ENCODE results near the gene MORC2.
A peak's percentile ranks its signal among the peaks of the same experiment; 100 is the strongest.

Gene MORC2

DNA sequence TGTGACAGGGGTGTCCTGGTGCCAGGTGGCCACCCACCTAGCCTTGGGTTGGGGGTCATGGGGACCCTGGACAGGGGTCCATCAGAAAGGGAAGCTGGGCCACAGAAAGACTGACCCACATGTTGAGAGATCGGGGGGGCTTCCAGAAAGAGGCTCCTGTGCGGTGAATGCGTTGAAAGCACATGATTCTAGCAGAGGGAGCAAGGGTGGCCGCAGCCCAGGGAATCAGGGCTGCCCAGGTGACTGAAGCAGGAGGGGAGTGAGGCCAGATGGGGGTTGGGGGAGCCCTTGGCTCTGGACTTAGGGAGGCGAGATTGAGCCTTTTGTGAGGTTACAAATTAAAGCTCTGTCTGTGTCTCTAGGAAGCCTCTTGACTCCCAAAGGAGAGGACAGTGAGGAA, 80.7 kb downstream of the MORC2 start:
- DNase-seq (ENCODE audit: low spot score): no peak

DNA sequence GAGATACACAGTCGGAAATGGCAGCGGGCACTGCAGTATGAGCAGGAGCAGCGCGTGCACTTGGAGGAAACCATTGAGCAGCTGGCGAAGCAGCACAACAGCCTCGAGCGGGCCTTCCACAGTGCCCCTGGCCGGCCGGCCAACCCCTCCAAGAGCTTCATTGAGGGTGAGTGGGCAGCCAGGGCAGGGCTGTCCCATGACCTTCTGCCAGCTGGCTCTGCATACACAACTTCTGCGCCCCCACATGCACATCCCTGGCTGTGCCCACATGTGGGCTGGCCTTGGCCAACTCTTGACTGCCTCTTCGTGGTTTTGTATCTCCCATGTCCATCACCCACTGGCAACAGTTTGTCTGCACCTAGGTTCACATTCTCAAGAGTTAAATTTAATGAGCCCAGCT, 81.1 kb downstream of the MORC2 start:
- no peak for DNase-seq (ENCODE audit: low spot score)

DNA sequence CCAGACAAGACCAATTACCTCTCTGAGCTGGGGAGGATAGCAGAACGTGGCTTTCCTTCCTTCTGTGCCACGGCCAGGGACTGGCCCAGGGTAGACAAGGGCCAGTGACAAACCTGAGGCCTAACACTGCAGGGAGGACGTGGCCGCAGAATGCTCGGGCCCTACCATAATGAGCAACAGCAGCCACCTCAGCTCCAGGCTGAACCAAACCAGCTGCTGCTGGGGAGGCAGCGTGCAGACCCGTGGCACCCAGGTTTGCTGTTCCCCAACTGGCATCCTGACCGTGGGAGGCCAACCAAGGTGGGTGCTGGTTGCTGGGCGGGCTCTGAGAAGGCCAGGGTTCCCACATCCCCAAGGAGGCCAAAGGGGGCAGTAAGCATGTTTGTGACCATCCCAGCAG, 83.0 kb downstream of the MORC2 start:
- no peak for DNase-seq (ENCODE audit: low spot score)

DNA sequence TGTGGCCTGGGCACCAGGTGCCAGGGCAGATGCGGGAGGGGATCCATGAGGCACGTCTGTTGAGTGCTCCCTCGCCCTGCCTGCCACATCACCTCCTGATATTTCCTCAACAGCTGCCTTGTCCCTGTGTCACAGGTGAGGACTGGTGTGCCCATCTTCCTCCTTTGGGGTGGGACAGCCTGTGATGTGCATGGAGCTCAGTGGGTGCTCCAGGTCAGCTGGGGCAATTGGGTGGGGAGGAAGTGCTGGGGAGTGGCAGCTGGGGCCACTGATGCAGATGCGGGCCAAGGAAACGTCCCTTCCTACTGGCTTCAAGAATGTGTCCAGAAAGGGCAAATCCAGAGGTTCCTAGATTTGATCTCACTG, 83.6 kb downstream of the MORC2 start:
- no peak for DNase-seq (ENCODE audit: low spot score)

DNA sequence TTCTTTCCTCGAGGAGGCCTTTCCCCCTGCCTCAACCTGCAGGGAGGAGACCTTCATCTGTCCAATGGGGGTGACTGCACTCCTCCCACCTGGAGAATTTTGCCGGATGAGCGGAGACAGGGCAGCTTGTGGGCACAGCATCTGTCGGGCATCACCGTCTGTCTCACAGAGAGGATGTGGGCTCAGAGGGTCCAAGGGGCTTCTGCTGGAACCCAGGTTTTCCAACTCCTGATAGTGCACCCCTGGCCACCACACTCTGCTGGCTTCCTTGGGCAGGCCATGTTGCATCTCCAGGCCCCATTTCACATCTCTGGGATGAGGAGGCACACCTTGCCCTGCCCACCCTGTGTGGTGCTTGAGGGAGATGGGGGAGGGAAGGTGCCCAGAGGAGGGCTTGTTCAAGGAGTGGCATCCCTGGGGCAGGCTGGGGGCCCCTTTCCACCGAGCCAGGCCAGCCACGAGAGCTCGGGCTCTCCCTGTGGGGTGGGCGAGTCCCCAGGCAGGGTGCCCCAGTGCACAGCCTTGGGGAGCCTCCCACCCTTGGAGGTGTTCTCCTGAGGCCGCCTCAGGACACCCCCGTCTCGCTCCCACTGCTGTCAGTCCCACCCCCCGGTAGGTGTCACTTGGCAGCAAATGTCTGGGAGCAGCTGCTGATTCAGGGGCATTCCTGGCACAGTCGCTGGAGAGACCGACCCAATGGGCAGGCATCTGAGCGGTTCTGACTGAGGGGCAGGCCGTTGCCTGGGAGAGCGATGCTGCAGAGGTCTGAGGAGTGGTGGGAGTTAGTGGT, 84.2 kb downstream of the MORC2 start:
- no peak for DNase-seq (ENCODE audit: low spot score)

DNA sequence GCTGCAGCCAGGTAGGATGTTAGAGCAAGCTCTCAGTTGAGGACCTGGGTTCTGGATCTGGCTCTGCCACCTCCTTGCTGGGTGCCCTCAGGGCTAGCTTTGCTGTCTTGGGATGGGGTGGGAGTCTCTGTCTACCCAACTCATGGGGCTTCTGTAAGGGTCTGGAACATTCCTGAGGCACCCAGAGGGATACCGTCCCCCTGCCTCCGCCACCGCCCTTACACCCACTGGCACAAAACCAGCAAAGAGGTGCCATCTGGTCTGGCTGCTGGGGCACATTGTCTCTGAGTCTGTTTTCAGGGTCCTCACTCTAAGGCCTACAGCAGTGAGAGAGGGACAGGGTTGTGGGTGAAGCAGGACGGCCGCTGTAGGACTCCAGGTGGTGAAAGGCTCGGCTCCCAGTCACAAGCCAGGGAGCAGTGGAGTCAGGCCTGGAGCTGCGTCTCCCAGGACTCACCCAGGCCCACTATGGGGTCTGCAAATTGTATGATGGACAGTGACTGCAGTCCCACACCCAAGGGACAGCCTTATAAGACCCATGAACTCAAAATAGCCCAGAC, 84.9 kb downstream of the MORC2 start:
- DNase-seq (ENCODE audit: low spot score): no peak

DNA sequence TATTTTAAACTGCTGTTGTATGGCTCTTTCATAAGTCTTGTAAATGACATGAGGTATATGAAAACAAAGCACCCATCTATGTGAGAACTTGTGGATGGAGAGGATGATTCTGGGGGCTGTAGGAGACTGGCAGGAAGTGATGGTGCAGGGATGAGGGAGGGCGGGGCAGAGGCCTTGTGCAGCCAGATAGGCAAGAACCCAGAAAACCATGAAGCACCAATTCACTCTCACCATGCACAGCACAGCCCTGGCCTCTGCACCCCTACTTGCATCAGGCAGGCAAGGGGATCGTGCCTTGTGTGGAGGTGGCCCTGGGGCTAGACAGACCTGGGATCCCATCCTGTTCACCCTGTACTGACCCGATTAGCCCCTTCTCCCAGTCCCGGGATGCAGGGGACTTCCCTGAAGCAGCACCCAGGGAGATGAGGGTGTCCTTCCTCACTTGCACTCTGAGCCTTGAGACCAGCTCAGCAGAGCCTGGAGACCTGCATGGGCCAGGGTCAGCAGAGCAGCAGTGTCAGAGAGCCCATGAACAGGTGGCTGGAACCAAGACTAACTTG, 85.5 kb downstream of the MORC2 start:
- DNase-seq (ENCODE audit: low spot score): no peak

DNA sequence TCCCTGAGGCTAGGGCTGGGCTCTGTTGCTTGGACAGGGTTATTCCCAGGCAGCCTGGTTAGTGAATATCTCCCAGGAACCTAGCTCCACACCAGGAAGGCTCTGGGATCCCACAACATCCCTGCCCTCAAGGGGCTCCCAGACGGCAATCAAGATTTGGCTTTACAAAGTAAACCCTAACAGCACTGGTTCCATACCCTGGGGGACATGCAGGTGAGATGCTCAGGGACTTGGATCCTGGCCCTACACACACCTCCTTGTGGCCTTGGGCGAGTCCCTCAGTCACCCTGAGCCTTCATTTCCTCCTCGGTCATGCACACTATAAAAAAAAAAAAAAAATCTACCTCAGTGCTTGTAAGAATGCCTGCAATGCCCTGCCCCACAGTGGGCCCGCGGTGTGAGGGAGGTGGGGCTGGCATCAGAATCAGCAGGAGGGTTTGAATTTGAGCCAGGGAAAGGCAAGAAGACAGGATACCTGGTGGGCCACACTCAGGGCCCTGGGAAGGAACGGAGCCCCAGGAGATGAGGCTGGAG, 86.3 kb downstream of the MORC2 start:
- DNase-seq (ENCODE audit: low spot score): no peak

DNA sequence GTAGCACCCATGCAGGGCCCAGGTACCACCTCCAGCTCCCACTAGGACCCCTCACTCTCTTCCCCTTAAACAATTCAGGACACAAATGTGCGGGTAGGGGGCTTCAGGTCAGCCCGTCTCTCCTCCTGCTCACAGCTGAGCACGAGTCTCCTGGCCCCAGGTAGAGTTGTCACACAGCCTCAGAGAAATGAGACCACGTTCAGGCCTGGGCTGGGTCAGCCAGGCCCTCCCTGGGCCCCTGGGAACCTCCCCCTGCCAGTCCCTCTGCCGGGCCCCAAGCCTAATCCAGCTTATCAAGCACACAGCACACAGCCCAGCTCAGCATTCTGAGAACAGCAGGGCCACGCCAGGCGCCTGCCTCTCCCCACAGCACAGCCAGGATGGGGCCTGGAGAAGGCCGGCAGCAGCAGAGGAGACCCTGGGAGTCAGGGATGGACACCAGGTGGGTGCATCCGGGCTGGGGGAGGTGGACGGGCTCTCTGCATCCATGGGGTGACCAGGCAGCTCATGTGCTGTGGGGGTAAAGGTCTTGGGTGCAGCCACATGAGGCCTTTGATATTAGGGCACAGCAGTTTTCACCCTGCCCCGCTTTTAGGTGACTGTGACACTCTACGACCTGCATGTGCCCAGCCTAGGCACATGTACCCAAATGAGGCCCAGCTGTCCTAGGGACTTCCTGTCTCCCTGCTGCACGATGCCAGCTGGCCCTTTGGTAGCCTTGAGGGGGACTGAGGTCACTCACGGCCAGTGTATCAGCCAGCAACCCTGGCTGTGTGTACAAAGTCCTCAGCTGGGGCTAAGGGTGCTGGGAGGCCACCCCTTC, 87.0 kb downstream of the MORC2 start:
- no peak for DNase-seq (ENCODE audit: low spot score)

DNA sequence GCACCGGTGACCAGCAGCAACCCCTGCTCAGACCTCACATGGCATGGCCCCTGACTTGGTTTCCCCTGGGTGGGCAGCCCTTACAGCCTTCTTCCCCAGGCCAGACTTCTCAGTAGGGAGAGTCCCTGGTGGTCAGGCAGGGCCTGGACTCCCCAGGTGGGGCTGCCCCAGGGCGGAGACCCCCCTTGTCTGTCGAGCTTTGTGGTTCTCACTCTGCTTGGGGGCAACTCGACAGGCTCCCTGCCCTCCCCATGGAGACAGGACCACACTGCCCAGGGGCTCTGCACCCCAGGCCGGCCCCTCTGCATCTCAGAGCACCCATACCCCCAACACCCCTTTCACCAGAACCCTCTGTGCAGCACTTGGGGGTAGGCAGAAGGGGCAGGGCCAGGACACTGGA, 87.7 kb downstream of the MORC2 start:
- DNase-seq (ENCODE audit: low spot score): no peak

DNA sequence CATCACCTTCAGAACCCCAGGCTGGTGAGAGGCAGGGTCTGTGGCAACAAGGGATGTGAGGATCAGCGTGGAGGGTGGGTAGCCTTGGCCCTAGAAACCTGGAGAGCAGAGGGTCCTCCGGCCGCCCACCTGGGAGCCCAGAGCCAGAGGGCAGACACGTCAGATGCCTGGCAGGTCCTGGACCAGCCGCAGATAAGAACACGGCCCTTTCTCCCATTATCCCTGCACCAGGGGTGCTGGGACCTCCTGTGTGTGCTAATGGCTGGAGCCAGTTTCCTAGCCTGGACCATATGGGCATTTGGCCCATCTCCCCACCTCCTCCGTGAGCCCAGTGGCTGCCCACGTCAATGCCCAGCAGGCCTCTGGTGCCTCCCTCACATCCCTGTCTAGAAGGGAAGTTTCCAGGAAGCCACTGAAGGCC, 88.4 kb downstream of the MORC2 start:
- DNase-seq (ENCODE audit: low spot score): no peak

DNA sequence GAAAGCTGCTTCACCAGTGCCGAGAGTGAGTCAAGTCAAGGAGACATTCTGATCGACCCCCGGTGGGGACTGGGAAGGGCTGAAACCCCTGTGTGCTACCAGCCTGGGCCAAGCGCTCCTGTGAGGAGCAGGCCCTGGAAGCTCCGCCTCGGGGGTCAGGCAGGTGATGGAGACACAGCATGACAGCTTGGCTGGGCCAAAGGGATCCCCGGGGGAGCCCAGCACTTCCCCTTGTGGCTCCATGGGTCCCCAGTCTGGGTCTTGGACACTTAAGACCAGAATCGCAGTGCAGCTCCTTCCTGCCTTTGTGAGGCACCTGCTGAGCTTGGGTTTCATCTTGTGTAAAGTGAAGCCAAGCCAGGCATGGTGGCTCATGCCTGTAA, 89.2 kb downstream of the MORC2 start:
- DNase-seq (ENCODE audit: low spot score): no peak

DNA sequence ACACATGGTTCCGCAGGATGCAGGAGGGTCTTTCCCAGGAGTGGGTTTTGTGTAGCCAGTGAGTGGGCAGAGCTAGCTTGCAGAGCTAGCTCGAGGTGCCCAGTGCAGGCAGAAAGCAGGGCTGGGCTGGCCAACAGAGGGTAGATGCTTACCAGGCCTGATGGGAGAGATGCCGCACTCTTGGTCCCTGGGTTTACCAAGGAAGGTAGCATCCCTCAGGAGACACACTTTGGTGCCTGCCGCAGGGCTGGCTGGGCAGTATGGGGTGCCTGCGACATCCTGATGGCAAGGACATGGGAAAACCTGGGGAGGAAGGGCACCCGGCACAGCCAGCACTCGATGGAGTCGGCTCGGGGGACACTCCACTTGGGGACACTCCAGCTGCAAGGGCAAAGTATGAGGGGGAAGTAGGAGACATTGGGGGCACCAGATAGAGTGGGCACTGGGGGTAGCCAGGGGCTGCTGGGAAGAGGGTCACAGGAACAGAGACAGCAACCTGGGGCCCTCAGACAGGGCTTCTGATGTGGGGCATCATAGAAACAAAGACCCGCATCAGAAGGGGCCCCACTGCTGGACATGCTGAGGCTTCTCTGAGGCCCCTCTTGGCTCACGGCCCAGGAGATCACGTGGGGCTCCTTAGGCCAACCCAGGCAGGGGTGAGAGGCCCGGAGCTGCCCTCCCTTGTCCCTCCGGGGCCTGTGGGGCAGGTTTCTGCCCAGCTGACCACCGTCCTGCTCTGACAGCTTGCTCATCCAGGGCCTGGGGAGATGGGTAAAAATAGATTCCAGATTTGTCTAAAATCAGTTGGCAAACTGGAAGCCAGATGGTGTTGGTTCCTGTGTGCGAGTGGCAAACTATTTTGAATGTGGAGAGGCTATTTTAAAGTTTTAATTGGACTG, 89.8 kb downstream of the MORC2 start:
- no peak for DNase-seq (ENCODE audit: low spot score)

DNA sequence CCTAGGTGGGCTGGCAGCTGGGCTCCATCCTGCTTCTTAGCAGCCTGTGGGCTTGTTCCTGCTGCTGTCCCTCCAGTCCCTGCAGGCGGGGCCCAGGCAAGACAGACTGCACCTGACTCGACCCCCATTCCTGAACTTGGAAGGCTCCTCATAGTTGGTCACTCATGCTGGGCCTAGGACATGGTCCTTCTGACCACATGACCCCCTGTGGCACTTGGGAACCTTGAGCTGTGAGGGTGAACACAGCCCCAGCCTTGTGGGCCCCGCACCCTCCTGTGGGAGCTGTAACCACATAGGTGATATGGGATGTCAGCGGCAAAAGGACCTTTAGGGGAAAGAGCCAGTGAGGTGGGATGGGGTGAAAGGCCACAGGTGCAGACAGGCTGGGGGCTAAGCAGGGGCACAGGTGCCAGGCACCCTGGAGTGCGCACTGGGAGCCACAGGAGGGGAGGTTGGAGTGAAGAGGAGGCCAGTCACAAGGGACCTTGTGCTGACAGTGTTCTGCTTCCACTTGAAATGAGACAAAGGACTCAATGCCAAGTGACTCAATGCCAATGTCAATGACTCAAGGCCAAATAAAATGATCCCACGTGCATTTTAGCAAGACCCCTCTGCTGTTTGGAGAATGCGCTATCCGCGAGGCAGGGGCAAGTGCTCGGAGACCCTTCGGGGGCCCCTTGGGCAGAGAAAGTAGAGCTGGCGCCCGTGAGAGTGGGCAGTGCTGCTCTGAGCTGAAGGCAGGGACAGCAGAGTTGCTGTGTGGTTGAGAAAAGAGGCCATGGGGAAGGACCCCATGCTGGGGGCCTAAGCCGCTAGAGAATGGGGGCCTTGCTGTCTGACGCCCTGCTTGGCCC, 90.7 kb downstream of the MORC2 start:
- no peak for DNase-seq (ENCODE audit: low spot score)

DNA sequence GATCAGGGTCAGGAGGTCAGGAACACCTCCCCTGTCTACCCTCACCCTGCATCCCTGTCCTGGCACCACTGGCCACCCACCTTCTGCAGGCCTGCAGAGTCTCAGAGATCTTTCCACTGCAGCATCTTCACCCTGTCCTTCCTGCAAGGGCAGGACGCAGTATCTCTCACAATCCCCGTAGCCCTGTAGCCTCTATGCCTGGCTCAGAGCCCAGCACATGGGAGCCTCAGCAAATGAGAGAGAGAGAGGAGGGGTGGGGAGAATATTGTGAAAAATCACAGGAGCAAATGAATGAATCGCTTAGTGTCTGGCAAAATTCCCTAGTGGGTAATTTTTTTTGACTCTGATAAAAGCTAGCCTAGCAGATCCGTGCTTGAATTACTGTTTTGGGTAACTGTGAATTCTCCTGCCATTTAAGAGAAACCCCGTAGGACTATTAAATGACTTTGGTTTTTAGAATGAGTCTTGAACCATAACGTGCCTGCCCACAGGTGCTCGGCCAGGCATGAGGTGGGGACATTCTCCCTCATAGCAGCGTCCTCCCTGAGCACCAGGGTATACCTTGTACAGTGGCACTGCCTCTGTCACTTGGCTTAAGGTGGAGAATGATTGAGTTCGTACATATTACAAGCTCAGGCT, 91.5 kb downstream of the MORC2 start:
- peak; percentile 22 for DNase-seq (ENCODE audit: low spot score)

DNA sequence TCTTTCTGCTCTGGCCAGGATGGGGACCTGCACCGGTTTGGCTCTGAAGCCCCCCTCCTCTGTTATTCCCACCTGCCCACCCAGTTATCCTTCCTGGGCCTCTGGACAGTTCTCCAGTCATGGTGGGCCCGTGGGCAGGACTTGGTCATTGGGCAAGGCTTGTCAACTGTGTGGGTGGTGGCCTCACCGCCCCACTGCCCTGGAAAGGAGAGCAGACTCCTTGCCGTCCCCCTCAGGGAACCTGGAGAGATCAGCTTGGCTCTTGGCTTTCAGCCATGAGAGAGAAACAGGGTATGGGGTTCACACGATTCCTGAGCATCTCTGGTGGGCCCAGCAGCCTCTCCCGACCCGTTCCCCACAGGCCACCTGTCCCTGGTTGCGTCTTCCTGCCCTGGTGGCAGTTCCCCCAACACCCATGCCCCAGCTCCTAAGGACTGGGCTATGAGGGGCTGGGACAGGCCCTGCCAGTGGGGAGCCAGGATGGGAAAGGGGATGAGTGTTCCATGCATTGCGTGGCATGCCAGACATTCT, 92.3 kb downstream of the MORC2 start:
- no peak for DNase-seq (ENCODE audit: low spot score)

DNA sequence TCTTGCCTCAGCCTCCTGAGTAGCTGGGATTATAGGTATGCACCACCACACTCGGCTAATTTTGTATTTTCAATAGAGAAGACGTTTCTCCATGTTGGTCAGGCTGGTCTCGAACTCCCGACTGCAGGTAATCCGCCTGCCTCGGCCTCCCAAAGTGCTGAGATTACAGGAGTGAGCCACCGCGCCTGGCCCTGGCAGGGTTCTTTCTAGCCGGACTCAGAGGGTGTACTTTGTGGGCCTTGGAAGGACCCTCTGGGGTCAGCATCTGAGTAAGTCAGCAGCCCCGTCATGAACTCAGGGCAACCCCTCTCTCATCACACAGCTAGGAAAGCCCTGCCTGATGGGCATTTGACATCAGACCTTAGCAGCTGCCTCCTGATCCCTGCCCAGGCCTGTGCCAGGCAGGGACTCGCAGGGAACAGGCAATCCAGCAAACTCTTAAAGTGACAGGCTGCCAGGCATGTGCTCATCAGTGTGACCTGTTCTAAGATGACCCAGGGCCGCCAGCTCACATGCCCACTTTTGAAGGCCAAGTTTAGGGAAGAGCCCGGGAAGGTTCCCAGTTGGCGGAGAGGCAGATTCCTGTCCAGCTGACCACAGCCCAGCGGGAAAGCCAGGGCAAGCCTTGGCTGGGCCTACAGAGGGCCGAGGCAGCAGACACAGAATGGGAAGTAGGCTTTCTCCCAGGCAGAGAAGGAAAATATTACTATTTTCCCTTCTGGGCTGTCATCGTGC, 92.9 kb downstream of the MORC2 start:
- no peak for DNase-seq (ENCODE audit: low spot score)
